ENCODE measurements around the gene HS3ST5. TPM values are rescaled to one million over a fixed set of nuclear protein-coding genes. Genes with fewer than 3 reads are reported as not detected.

The HS3ST5 gene
- total and polyA plus RNA-seq, 4 donors: not detected

- no peak overlapping the region for H3K27ac ChIP-seq (ENCODE audit: low read depth in 1 of 2, low read length in 2 of 2)
- peaks cover 5 to 23% (median 13%) of the 10 kb centered on the region in 4 donors for H3K4me1 ChIP-seq (ENCODE audit: control insufficient read depth in 4 of 4, insufficient read depth in 4 of 4, low read length in 3 of 4)
- no peaks in the 10 kb centered on the region for H3K36me3 ChIP-seq (ENCODE audit: control insufficient read depth in 4 of 4, insufficient read depth in 3 of 4, low read depth in 1 of 4, low read length in 3 of 4)
- TF ChIP-seq, protein P1, sequence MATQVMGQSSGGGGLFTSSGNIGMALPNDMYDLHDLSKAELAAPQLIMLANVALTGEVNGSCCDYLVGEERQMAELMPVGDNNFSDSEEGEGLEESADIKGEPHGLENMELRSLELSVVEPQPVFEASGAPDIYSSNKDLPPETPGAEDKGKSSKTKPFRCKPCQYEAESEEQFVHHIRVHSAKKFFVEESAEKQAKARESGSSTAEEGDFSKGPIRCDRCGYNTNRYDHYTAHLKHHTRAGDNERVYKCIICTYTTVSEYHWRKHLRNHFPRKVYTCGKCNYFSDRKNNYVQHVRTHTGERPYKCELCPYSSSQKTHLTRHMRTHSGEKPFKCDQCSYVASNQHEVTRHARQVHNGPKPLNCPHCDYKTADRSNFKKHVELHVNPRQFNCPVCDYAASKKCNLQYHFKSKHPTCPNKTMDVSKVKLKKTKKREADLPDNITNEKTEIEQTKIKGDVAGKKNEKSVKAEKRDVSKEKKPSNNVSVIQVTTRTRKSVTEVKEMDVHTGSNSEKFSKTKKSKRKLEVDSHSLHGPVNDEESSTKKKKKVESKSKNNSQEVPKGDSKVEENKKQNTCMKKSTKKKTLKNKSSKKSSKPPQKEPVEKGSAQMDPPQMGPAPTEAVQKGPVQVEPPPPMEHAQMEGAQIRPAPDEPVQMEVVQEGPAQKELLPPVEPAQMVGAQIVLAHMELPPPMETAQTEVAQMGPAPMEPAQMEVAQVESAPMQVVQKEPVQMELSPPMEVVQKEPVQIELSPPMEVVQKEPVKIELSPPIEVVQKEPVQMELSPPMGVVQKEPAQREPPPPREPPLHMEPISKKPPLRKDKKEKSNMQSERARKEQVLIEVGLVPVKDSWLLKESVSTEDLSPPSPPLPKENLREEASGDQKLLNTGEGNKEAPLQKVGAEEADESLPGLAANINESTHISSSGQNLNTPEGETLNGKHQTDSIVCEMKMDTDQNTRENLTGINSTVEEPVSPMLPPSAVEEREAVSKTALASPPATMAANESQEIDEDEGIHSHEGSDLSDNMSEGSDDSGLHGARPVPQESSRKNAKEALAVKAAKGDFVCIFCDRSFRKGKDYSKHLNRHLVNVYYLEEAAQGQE (IDR thresholded peaks at IDR 0.05): no peak
- TF ChIP-seq SP1 (IDR thresholded peaks at IDR 0.05): no peak
- no peak for TF ChIP-seq FOXA1 (IDR thresholded peaks at IDR 0.05)
- no peak for TF ChIP-seq MAX (IDR thresholded peaks at IDR 0.05)
- no peak for TF ChIP-seq ATF3 (IDR thresholded peaks at IDR 0.05)
- no peak for TF ChIP-seq RXRA (IDR thresholded peaks at IDR 0.05)
- TF ChIP-seq YY1 (IDR thresholded peaks at IDR 0.05): no peak
- no peak for TF ChIP-seq TAF1 (conservative IDR thresholded peaks at IDR 0.05)
- no peak for TF ChIP-seq GABPA (IDR thresholded peaks at IDR 0.05 in 1 of 2, conservative IDR thresholded peaks at IDR 0.05 in 1 of 2)
- TF ChIP-seq JUND (IDR thresholded peaks at IDR 0.05): no peak
- no peak for TF ChIP-seq NR2F2 (IDR thresholded peaks at IDR 0.05)
- no peak for TF ChIP-seq ZBTB33 (IDR thresholded peaks at IDR 0.05)
- TF ChIP-seq HNF4A (conservative IDR thresholded peaks at IDR 0.05): no peak
- TF ChIP-seq HNF4G (IDR thresholded peaks at IDR 0.05): no peak
- no peak for TF ChIP-seq FOXA2 (IDR thresholded peaks at IDR 0.05)
- TF ChIP-seq, protein P2, sequence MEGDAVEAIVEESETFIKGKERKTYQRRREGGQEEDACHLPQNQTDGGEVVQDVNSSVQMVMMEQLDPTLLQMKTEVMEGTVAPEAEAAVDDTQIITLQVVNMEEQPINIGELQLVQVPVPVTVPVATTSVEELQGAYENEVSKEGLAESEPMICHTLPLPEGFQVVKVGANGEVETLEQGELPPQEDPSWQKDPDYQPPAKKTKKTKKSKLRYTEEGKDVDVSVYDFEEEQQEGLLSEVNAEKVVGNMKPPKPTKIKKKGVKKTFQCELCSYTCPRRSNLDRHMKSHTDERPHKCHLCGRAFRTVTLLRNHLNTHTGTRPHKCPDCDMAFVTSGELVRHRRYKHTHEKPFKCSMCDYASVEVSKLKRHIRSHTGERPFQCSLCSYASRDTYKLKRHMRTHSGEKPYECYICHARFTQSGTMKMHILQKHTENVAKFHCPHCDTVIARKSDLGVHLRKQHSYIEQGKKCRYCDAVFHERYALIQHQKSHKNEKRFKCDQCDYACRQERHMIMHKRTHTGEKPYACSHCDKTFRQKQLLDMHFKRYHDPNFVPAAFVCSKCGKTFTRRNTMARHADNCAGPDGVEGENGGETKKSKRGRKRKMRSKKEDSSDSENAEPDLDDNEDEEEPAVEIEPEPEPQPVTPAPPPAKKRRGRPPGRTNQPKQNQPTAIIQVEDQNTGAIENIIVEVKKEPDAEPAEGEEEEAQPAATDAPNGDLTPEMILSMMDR (IDR thresholded peaks at IDR 0.05; ENCODE audit: low read depth, low read length, missing input control): no peak
- TF ChIP-seq RAD21 (IDR thresholded peaks at IDR 0.05): no peak
- no peak for TF ChIP-seq EGR1 (IDR thresholded peaks at IDR 0.05; ENCODE audit: low read depth in 2 of 2)
- no peak for DNase-seq (ENCODE audit: low spot score)
- H3K9ac ChIP-seq (ENCODE audit: low read depth in 1 of 2, low read length in 2 of 2): no peak overlapping the region
- peaks cover 0 to 6% (median 0%) of the 10 kb centered on the region in 4 donors for H3K27me3 ChIP-seq (ENCODE audit: control insufficient read depth in 4 of 4, insufficient read depth in 4 of 4, low read length in 3 of 4)
- H3K4me3 ChIP-seq (ENCODE audit: low read depth in 1 of 3, low read length in 3 of 3): no peak overlapping the region
- H3K9me3 ChIP-seq (ENCODE audit: control insufficient read depth in 4 of 4, low read length in 3 of 4): no peaks in the 10 kb centered on the region
- 58% methylated on average over 3 of the region's 3 CpGs for WGBS
Measured at GRCh38 chr6:114170372-114170771, 172.5 kb downstream of the HS3ST5 start.
